ENCODE data around the gene EAF1.

EAF1 gene

DNA sequence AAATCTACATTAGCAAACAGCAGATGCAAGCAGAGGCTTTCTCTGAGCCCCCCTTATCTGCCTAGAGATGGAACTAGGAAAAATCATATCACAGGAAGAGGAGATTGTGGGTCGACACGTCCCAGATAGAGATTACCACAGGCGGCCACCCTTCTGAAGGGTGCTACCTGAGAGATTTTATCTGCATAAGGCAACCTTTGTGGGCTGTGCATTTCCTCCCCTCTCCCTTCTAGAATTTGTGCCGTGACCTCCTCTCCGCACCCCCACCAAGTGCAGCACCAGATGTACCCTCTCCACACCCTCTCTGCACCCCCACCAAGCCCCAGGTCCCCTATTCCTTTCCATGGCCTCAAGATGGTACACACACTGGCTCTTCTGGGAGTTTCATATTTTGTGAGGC lies 27.4 kb upstream of the EAF1 start:
- H3K4me1 ChIP-seq (ENCODE audit: insufficient read depth, low read length, severe bottlenecking): no peaks in the 10 kb centered on the region
- TF ChIP-seq EZH2 (IDR thresholded peaks at IDR 0.05; ENCODE audit: borderline replicate concordance, low read length): no peak
- TF ChIP-seq, protein P1, sequence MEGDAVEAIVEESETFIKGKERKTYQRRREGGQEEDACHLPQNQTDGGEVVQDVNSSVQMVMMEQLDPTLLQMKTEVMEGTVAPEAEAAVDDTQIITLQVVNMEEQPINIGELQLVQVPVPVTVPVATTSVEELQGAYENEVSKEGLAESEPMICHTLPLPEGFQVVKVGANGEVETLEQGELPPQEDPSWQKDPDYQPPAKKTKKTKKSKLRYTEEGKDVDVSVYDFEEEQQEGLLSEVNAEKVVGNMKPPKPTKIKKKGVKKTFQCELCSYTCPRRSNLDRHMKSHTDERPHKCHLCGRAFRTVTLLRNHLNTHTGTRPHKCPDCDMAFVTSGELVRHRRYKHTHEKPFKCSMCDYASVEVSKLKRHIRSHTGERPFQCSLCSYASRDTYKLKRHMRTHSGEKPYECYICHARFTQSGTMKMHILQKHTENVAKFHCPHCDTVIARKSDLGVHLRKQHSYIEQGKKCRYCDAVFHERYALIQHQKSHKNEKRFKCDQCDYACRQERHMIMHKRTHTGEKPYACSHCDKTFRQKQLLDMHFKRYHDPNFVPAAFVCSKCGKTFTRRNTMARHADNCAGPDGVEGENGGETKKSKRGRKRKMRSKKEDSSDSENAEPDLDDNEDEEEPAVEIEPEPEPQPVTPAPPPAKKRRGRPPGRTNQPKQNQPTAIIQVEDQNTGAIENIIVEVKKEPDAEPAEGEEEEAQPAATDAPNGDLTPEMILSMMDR (IDR thresholded peaks at IDR 0.05; ENCODE audit: low read length): no peak
- H4K20me1 ChIP-seq (ENCODE audit: insufficient read depth, low read length): no peaks in the 10 kb centered on the region
- no peaks in the 10 kb centered on the region for H3F3A ChIP-seq (ENCODE audit: insufficient read depth, low read length)
- H3K79me2 ChIP-seq (ENCODE audit: insufficient read depth, low read length): no peaks in the 10 kb centered on the region
- H3K36me3 ChIP-seq (ENCODE audit: insufficient read depth, low read length): no peaks in the 10 kb centered on the region
- H3K4me3 ChIP-seq (ENCODE audit: low read depth, low read length, poor library complexity, severe bottlenecking): no peak overlapping the region
- H3K9me2 ChIP-seq (ENCODE audit: low read depth, low read length): no peaks in the 10 kb centered on the region
- no peaks in the 10 kb centered on the region for H3K9me3 ChIP-seq (ENCODE audit: low read length)
- no peaks in the 10 kb centered on the region for H3K27me3 ChIP-seq (ENCODE audit: insufficient read depth, low read length)
- H3K9ac ChIP-seq (ENCODE audit: low read length): no peak overlapping the region
- no peak overlapping the region for H2AFZ ChIP-seq (ENCODE audit: low read length)
- H3K4me2 ChIP-seq (ENCODE audit: low read length): no peak overlapping the region
- H3K27ac ChIP-seq (ENCODE audit: low read depth, low read length, poor library complexity, severe bottlenecking): no peak overlapping the region

DNA sequence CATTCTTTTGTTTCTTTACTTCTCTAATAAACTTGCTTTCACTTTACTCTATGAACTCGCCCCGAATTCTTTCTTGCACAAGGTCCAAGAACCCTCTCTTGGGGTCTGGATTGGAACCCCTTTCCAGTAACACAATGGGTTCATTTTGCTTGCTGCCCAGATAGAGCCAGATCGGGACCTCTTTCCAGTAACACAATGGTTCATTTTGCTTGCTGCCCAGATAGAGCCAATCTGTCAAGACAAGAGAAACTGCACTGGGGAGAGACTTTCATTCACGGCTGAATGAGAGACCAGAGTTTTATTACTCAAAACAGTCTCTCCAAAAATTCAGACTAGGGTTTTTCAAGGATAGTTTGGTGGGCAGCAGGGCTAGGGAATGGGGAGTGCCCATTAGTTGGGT lies 25.5 kb upstream of the EAF1 start:
- Histone ChIP-seq H3K9ac (ENCODE audit: low read length) (no peak overlapping the region), H3K27me3 (ENCODE audit: insufficient read depth, low read length) (no peaks in the 10 kb centered on the region), H3K4me1 (ENCODE audit: insufficient read depth, low read length, severe bottlenecking) (no peaks in the 10 kb centered on the region), H3K79me2 (ENCODE audit: insufficient read depth, low read length) (no peaks in the 10 kb centered on the region), H3F3A (ENCODE audit: insufficient read depth, low read length) (no peaks in the 10 kb centered on the region), H2AFZ (ENCODE audit: low read length) (no peak overlapping the region), H3K9me2 (ENCODE audit: low read depth, low read length) (no peaks in the 10 kb centered on the region), H3K4me3 (ENCODE audit: low read depth, low read length, poor library complexity, severe bottlenecking) (no peak overlapping the region), H3K27ac (ENCODE audit: low read depth, low read length, poor library complexity, severe bottlenecking) (no peak overlapping the region), H4K20me1 (ENCODE audit: insufficient read depth, low read length) (no peaks in the 10 kb centered on the region), H3K9me3 (ENCODE audit: low read length) (no peaks in the 10 kb centered on the region), H3K4me2 (ENCODE audit: low read length) (no peak overlapping the region), H3K36me3 (ENCODE audit: insufficient read depth, low read length) (no peaks in the 10 kb centered on the region)
- TF ChIP-seq, protein P1 (IDR thresholded peaks at IDR 0.05; ENCODE audit: low read length): no peak
- no peak for TF ChIP-seq EZH2 (IDR thresholded peaks at IDR 0.05; ENCODE audit: borderline replicate concordance, low read length)

DNA sequence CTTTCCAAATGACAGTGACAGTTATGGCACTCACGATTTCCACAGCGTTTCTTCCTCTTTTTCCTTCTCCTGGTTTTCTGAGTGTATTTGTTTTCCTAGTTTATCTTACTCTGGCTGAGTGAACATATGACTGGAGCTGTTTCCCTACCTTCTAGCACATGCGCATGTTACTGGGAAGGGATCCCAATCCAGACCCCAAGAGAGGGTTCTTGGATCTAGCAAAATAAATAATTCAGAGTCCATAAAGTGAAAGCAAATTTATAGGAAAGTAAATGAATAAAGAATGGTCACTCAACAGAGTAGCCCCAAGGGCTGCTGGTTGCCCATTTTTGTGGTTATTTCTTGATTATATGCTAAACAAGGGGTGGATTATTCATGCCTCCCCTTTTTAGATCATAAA lies 23.9 kb upstream of the EAF1 start:
- Histone ChIP-seq H2AFZ (ENCODE audit: low read length) (no peak overlapping the region), H4K20me1 (ENCODE audit: insufficient read depth, low read length) (no peaks in the 10 kb centered on the region), H3K9me3 (ENCODE audit: low read length) (no peaks in the 10 kb centered on the region), H3K9ac (ENCODE audit: low read length) (no peak overlapping the region), H3K4me3 (ENCODE audit: low read depth, low read length, poor library complexity, severe bottlenecking) (no peak overlapping the region), H3K27me3 (ENCODE audit: insufficient read depth, low read length) (no peaks in the 10 kb centered on the region), H3K27ac (ENCODE audit: low read depth, low read length, poor library complexity, severe bottlenecking) (no peak overlapping the region), H3K4me2 (ENCODE audit: low read length) (no peak overlapping the region), H3K4me1 (ENCODE audit: insufficient read depth, low read length, severe bottlenecking) (no peaks in the 10 kb centered on the region), H3K9me2 (ENCODE audit: low read depth, low read length) (no peaks in the 10 kb centered on the region), H3F3A (ENCODE audit: insufficient read depth, low read length) (no peaks in the 10 kb centered on the region), H3K79me2 (ENCODE audit: insufficient read depth, low read length) (no peaks in the 10 kb centered on the region), H3K36me3 (ENCODE audit: insufficient read depth, low read length) (no peaks in the 10 kb centered on the region)
- TF ChIP-seq, protein P1 (IDR thresholded peaks at IDR 0.05; ENCODE audit: low read length): no peak
- TF ChIP-seq EZH2 (IDR thresholded peaks at IDR 0.05; ENCODE audit: borderline replicate concordance, low read length): no peak

Data from OCI-LY1 (cell line).